Endothelial cell of umbilical vein (primary cell): ENCODE results near the gene TCF25.

Experiments used
- CTCF ChIP-seq, 2 donors: IDR thresholded peaks; 1 replicate in 1 of 2; 2 replicates in 1 of 2; pipeline ENCODE4 v1.5.1; 2011; ENCODE audit warnings: low read length in 2 of 2, mild to moderate bottlenecking in 2 of 2, moderate library complexity in 2 of 2, control low read depth in 1 of 2, inconsistent platforms in 1 of 2, low read depth in 1 of 2; ENCODE audit not compliant: insufficient read depth in 1 of 2; ENCODE audit errors: extremely low read depth in 1 of 2
- POLR2A ChIP-seq: IDR thresholded peaks from 2 replicates; pipeline ENCODE4 v1.6.1; 2012; ENCODE audit warnings: low read depth, mild to moderate bottlenecking, control low read depth, low read length
- POLR2AphosphoS5 ChIP-seq: IDR thresholded peaks from 2 replicates; pipeline ENCODE4 v1.6.1; 2012; ENCODE audit warnings: low read depth, mild to moderate bottlenecking, control low read depth, low read length, moderate library complexity; ENCODE audit not compliant: insufficient read depth

GRCh38 chr16:89954462-89954861 is 81.1 kb downstream of the TCF25 start:
- no peak for TF ChIP-seq POLR2AphosphoS5
- no peak for TF ChIP-seq POLR2A
- TF ChIP-seq CTCF (IDR thresholded peaks at IDR 0.05; ENCODE audit: extremely low read depth in 1 of 2, insufficient read depth in 1 of 2, low read depth in 1 of 2, low read length in 2 of 2): no peak
